LNCaP clone FGC (cell line): ENCODE results near the gene LRRK1.

ENCODE experiments used
- DNase-seq: peaks from one replicate; pipeline ENCODE4 v3.0.0-alpha.2; 2011; ENCODE audit warnings: low read depth
- H3K4me3 ChIP-seq: 2 replicates; pipeline ENCODE4 v1.5.1; 2011; ENCODE audit warnings: mild to moderate bottlenecking, low read depth, low read length, control low read depth
- CTCF ChIP-seq: IDR thresholded peaks from 2 replicates; pipeline ENCODE4 v1.5.1; 2012; ENCODE audit warnings: mild to moderate bottlenecking; ENCODE audit not compliant: control insufficient read depth, insufficient read depth; ENCODE audit errors: extremely low read depth

LRRK1 gene

GRCh38 chr15:101028321-101028720 lies 109.2 kb downstream of the LRRK1 start:
- no peak for TF ChIP-seq CTCF
- no peak overlapping the region for H3K4me3 ChIP-seq
- DNase-seq, result no peak

- H3K4me3 ChIP-seq, result no peak overlapping the region
- DNase-seq, result no peak
- TF ChIP-seq CTCF, result 0 out of 2 replicates have a peak, but pooled peaks have one; percentile 17
Observed at GRCh38 chr15:101028772-101029438, 109.7 kb downstream of the LRRK1 start.

DNA sequence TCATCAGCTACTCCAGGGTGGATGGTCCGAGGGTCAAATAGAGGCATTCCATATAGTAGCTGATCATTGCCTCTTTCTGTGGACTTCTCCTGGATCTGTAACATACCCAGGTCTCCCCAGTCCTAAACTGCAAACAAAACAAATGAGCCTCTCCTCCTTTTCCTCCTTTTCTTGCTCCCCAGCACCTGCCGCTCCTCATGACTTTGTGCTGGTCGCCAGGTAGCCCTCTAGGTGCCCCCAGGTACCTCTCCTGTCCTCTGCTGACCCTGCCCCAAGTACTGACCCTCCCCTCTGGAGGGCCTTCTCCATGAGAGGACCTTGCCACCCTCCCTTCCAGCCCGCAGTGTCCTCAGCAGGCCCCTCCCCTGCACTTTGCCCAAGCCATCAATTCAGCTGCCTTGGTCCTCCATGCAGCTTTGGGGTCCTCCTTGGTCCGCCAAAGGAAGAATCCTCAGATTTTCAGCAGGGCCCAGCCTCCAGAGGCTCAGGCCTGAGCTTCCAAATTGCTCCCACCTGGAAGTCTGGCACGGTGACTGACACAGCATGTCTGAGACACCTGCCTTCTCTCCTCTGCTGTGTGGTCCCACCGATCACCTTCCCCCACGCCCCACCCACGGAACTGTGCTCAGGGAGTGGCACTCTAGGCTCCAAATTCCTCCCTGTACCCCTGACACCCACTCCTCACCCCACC lies 111.0 kb downstream of the LRRK1 start:
- no peak overlapping the region for H3K4me3 ChIP-seq
- no peak for TF ChIP-seq CTCF
- DNase-seq, result no peak

DNA sequence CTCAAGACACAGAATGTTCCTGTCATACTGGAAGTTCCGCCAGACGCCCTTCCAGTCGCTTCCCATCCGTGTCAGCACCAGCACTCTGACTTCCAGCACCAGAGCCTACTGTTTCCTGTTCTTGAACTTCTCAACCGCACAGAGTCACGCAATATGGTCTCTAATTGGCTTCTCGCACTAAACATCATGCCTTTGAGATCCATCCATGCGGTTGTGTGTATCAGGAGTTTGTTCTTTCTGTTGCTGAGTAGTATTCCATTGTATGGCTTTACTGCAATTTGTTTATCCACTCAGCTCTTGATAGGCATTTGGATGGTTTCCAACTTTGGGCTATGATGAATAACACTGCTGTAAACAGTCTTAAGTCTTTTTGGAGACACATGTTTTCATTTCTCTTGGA lies 112.1 kb downstream of the LRRK1 start:
- no peak for TF ChIP-seq CTCF
- no peak for DNase-seq
- no peak overlapping the region for H3K4me3 ChIP-seq

DNA sequence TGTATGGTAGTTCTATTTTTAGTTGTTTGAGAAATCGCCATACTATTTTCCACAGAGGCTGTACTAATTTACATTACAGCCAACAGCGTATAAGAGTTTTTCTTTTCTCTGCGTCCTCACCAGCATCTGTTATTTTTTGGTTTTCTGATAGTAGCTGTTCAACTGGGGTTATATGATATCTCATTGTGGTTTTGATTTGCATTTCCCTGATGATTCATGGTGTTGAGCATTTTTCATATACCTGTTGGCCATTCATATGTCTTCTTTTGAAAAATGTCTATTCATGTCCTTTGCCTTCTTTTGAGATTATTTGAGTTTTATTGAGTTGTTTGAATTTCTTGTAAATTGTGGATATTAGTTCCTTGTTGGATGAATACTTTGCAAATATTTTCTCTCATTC lies 114.6 kb downstream of the LRRK1 start:
- no peak for DNase-seq
- H3K4me3 ChIP-seq, result no peak overlapping the region
- TF ChIP-seq CTCF, result no peak

- TF ChIP-seq CTCF, result no peak
- no peak for DNase-seq
Observed at GRCh38 chr15:101035611-101036010, 116.5 kb downstream of the LRRK1 start.

DNA sequence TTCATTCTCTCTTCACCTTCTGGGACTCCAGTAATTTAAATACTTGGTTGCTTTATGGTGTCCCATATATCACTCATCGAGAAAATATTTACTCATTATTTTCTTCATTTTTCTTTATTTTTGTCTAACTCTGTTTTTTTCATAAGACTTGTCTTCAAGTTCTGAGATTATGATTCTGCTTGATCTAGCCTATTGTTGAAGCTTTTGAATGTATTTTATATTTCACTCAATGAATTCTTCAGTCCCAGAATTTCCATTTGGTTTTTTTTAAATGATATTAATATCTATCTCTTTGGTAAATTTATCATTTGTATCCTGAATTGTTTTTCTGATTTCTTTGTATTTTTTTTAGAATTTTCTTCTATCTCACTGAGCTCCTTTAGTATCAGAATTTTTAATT lies 117.0 kb downstream of the LRRK1 start:
- no peak for TF ChIP-seq CTCF
- DNase-seq, result no peak
- no peak overlapping the region for H3K4me3 ChIP-seq

More at GRCh38 chr15:101035611-101036010, 116.5 kb downstream of the LRRK1 start:
- H3K4me3 ChIP-seq, result no peak overlapping the region
